ENCODE data around the gene DLL3. TPM values are rescaled to one million over a fixed set of nuclear protein-coding genes. Genes with fewer than 3 reads are reported as not detected.
A peak's percentile ranks its signal among the peaks of the same experiment; 100 is the strongest.

Gene DLL3
- total and polyA plus RNA-seq, 9 of the 15 experiments (the other 6 are each of a cell fraction or from before 2014, with no cell fraction given) = 0.80 to 6.3 (median 1.2) TPM

DNA sequence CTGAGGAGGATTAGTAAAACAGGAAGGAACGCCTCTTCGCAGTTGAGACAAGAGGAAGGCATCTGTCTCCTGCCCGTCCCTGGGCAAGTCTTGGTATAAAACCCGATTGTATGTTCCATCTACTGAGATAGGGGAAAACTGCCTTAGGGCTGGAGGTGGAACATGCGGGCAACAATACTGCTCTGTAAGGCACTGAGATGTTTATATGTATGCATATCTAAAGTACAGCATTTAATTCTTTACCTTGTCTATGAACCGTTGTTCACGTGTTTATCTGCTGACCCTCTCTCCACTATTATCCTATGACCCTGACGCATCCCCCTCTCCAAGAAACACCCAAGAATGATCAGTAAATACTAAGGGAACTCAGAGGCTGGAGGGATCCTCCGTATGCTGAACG is 18.8 kb upstream of the DLL3 start (continued):
- peak; percentile 39; the same call in 1 of the 2 replicates for TF ChIP-seq ZNF584 (CRISPR knock-in tag; IDR thresholded peaks at IDR 0.05; ENCODE audit: low read depth)
- TF ChIP-seq, protein P1, sequence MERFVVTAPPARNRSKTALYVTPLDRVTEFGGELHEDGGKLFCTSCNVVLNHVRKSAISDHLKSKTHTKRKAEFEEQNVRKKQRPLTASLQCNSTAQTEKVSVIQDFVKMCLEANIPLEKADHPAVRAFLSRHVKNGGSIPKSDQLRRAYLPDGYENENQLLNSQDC (CRISPR knock-in tag; IDR thresholded peaks at IDR 0.05) = no peak
- no peak for TF ChIP-seq TBL1XR1 (IDR thresholded peaks at IDR 0.05; ENCODE audit: low read length in 2 of 2)
- TF ChIP-seq, protein P2, sequence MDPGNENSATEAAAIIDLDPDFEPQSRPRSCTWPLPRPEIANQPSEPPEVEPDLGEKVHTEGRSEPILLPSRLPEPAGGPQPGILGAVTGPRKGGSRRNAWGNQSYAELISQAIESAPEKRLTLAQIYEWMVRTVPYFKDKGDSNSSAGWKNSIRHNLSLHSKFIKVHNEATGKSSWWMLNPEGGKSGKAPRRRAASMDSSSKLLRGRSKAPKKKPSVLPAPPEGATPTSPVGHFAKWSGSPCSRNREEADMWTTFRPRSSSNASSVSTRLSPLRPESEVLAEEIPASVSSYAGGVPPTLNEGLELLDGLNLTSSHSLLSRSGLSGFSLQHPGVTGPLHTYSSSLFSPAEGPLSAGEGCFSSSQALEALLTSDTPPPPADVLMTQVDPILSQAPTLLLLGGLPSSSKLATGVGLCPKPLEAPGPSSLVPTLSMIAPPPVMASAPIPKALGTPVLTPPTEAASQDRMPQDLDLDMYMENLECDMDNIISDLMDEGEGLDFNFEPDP (CRISPR knock-in tag; IDR thresholded peaks at IDR 0.05) = no peak
- TF ChIP-seq, protein P3, sequence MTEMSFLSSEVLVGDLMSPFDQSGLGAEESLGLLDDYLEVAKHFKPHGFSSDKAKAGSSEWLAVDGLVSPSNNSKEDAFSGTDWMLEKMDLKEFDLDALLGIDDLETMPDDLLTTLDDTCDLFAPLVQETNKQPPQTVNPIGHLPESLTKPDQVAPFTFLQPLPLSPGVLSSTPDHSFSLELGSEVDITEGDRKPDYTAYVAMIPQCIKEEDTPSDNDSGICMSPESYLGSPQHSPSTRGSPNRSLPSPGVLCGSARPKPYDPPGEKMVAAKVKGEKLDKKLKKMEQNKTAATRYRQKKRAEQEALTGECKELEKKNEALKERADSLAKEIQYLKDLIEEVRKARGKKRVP (CRISPR knock-in tag; IDR thresholded peaks at IDR 0.05) = no peak

All from K562 (cell line).